Effector memory CD8-positive, alpha-beta T cell (primary cell): Measurements from ENCODE around the gene GSTT2B.
A peak's percentile ranks its signal among the peaks of the same experiment; 100 is the strongest.
"Not testable (repeated sequence)": the region's sequence is repeated elsewhere in the genome, so short reads cannot be mapped to it uniquely, and the experiment has no call there.

Source experiments
- ATAC-seq: fragments of 150-1000 bp; cut with Tn5 transposase; replicated peaks from 2 replicates; pipeline ENCODE4 v1.10.0; 2021; ENCODE audit warnings: mild to moderate bottlenecking, moderate library complexity
- DNase-seq, 3 experiments: peaks; one replicate each; pipeline ENCODE4 v3.0.0; 2021
- H3K27ac Mint-ChIP-seq, 2 donors: one replicate each; pipeline ENCODE4 v1.8.0; 2022; ENCODE audit warnings: mild to moderate bottlenecking in 2 of 2, mixed read lengths in 2 of 2, moderate library complexity in 2 of 2
- H3K27me3 Mint-ChIP-seq, 2 donors: one replicate each; pipeline ENCODE4 v1.8.0; 2022; ENCODE audit warnings: mixed read lengths in 2 of 2
- H3K36me3 Mint-ChIP-seq: one replicate; pipeline ENCODE4 v1.8.0; 2022; ENCODE audit warnings: mild to moderate bottlenecking, moderate library complexity, mixed read lengths; ENCODE audit not compliant: insufficient read depth
- H3K4me1 Mint-ChIP-seq, 2 donors: one replicate each; pipeline ENCODE4 v1.8.0; 2022; ENCODE audit warnings: low read depth in 2 of 2, mixed read lengths in 2 of 2
- H3K4me3 Mint-ChIP-seq, 2 donors: one replicate each; pipeline ENCODE4 v1.8.0; 2022; ENCODE audit warnings: mild to moderate bottlenecking in 2 of 2, mixed read lengths in 2 of 2, moderate library complexity in 2 of 2
- H3K9me3 Mint-ChIP-seq, 2 donors: one replicate each; pipeline ENCODE4 v1.8.0; 2022; ENCODE audit warnings: mixed read lengths in 2 of 2

Gene GSTT2B

GRCh38 chr22:23951383-23951782 lies 9.6 kb downstream of the GSTT2B start:
- not testable (repeated sequence) for H3K27ac Mint-ChIP-seq, DNase-seq, H3K4me3 Mint-ChIP-seq, H3K27me3 Mint-ChIP-seq, ATAC-seq, H3K36me3 Mint-ChIP-seq, H3K9me3 Mint-ChIP-seq, H3K4me1 Mint-ChIP-seq

DNA sequence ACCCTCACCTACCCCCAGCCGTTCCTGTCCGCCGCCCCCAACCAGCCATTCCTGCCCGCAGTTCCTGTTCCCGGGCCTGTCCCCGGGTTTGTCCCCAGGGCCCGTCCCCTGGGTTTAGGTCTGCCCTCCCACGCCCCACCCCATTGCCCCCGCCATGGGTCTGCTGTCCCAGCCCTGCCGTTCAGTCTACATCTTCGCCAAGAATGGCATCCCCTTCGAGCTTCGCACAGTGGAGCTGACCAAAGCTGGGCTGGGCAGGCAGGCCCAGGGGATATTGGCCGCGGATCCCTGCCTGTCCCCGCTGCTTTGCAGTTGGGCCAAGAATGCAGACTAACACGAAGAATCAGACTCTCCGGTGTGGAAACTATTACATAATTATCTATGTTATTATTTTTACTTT lies 11.2 kb downstream of the GSTT2B start:
- H3K27ac Mint-ChIP-seq, DNase-seq, H3K36me3 Mint-ChIP-seq, H3K4me1 Mint-ChIP-seq, H3K9me3 Mint-ChIP-seq, H3K4me3 Mint-ChIP-seq, ATAC-seq, H3K27me3 Mint-ChIP-seq: not testable (repeated sequence)

GRCh38 chr22:23947391-23947790 lies 13.6 kb downstream of the GSTT2B start:
- H3K4me3 Mint-ChIP-seq, H3K36me3 Mint-ChIP-seq, H3K27ac Mint-ChIP-seq, DNase-seq, H3K9me3 Mint-ChIP-seq, H3K4me1 Mint-ChIP-seq, ATAC-seq, H3K27me3 Mint-ChIP-seq: not testable (repeated sequence)

DNA sequence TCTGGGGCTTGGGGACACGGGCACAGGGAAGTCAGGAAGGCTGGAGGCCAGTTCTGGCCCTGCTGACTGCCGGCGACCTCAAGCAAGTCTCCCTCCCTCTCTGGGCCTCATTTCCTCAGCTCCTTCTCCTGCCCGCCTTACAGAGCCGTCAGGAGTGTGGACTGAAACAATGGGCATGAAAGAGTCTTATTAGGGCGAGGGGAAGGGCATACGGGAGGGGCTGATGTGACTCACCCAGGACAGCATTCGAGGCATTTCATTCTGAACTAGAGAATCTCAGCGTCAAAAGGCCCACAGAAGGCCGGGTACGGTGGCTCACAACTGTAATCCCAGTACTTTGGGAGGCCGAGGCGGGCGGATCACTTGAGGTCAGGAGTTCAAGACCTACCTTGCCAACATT lies 20.8 kb downstream of the GSTT2B start:
- DNase-seq, H3K9me3 Mint-ChIP-seq, ATAC-seq, H3K36me3 Mint-ChIP-seq, H3K4me1 Mint-ChIP-seq, H3K27ac Mint-ChIP-seq, H3K27me3 Mint-ChIP-seq, H3K4me3 Mint-ChIP-seq: not testable (repeated sequence)

- H3K4me3 Mint-ChIP-seq, result no peak overlapping the region
- H3K36me3 Mint-ChIP-seq, result no peaks in the 10 kb centered on the region
- DNase-seq (no peak), ATAC-seq (no peak)
- no peaks in the 10 kb centered on the region for H3K9me3 Mint-ChIP-seq
- H3K27ac Mint-ChIP-seq, result no peak overlapping the region
- H3K27me3 Mint-ChIP-seq, result peaks cover 0 to 7% of the 10 kb centered on the region in 2 donors
- no peaks in the 10 kb centered on the region for H3K4me1 Mint-ChIP-seq
Measured at GRCh38 chr22:23939017-23939357, 22.0 kb downstream of the GSTT2B start.

GRCh38 chr22:23938328-23939016 lies 22.5 kb downstream of the GSTT2B start:
- DNase-seq (no peak), ATAC-seq (no peak)
- no peaks in the 10 kb centered on the region for H3K9me3 Mint-ChIP-seq
- no peaks in the 10 kb centered on the region for H3K36me3 Mint-ChIP-seq
- H3K4me1 Mint-ChIP-seq, result no peaks in the 10 kb centered on the region
- no peak overlapping the region for H3K4me3 Mint-ChIP-seq
- no peak overlapping the region for H3K27ac Mint-ChIP-seq
- H3K27me3 Mint-ChIP-seq, result peaks cover 0 to 7% of the 10 kb centered on the region in 2 donors

- Mint-ChIP-seq H3K36me3 (no peaks in the 10 kb centered on the region), H3K9me3 (peaks cover 6 to 8% of the 10 kb centered on the region in 2 donors), H3K27ac (no peak overlapping the region), H3K4me1 (no peaks in the 10 kb centered on the region), H3K4me3 (no peak overlapping the region), H3K27me3 (peaks cover 0 to 45% of the 10 kb centered on the region in 2 donors)
- DNase-seq (no peak), ATAC-seq (no peak)
Measured at GRCh38 chr22:23926561-23926960, 34.4 kb downstream of the GSTT2B start.

DNA sequence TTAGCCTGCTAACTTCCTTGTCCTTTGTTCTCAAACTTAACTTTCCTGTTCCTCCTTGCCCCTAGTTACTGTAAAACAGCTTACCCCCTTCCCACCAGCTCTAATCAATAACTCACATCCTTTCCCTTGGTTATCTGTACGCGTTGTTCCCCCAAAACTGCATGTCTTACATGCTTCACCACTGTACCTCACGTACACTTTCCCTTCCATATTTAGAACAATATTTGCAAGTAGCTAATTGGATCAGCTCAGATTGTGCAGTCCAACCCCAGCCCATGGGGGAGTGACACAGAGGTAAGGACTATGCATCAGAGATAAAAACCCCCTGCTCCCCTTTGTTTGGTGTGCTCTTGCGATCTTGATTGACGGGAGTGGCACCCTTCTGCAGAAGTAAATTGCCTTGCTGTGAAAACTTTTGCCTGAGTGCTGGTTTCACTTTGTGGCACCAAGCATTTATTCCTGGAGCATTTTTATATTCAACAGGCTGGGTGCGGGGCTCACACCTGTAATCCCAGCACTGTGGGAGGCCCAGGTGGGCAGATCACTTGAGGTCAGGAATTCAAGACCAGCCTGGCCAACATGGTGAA lies 35.9 kb downstream of the GSTT2B start:
- DNase-seq (no peak), ATAC-seq (no peak)
- no peak overlapping the region for H3K27ac Mint-ChIP-seq
- H3K9me3 Mint-ChIP-seq, result peaks cover 4 to 8% of the 10 kb centered on the region in 2 donors
- peaks cover 0 to 35% of the 10 kb centered on the region in 2 donors for H3K27me3 Mint-ChIP-seq
- H3K4me3 Mint-ChIP-seq, result no peak overlapping the region
- no peaks in the 10 kb centered on the region for H3K36me3 Mint-ChIP-seq
- no peaks in the 10 kb centered on the region for H3K4me1 Mint-ChIP-seq

- Mint-ChIP-seq H3K9me3 (peaks cover 4 to 8% of the 10 kb centered on the region in 2 donors), H3K4me1 (no peaks in the 10 kb centered on the region), H3K36me3 (no peaks in the 10 kb centered on the region), H3K4me3 (no peak overlapping the region), H3K27ac (no peak overlapping the region), H3K27me3 (peaks cover 0 to 16% of the 10 kb centered on the region in 2 donors)
- no peak for DNase-seq
- no peak for ATAC-seq
Measured at GRCh38 chr22:23922921-23923320, 38.1 kb downstream of the GSTT2B start.

DNA sequence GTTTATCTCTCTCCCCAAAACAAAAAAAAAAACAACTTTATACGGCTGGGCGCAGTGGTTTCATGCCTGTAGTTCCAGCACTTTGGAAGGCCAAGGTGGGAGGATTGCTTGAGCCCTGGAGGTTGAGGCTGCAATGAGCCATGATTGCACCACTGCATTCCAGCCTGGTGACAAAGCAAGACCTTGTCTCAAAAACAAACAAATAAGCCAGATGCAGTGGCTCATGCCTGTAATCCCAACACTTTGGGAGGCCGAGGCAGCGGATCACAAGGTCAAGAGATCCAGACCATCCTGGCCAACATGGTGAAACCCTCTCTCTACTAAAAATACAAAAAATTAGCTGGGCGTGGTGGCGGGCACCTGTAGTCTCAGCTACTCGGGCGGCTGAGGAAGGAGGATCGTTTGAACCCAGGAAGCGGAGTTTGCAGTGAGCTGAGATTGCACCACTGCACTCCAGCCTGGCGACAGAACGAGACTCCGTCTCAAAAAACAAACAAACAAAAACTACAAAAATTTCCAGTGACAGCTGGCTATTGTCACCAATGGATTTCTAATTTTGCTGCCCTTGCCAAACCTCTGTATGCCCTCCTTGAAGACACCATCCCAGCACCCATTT lies 39.3 kb downstream of the GSTT2B start:
- not testable (repeated sequence) for H3K4me1 Mint-ChIP-seq, DNase-seq, H3K9me3 Mint-ChIP-seq, H3K4me3 Mint-ChIP-seq, ATAC-seq, H3K27me3 Mint-ChIP-seq, H3K36me3 Mint-ChIP-seq, H3K27ac Mint-ChIP-seq

GRCh38 chr22:23920267-23920611 lies 40.8 kb downstream of the GSTT2B start:
- H3K27ac Mint-ChIP-seq, H3K27me3 Mint-ChIP-seq, DNase-seq, H3K9me3 Mint-ChIP-seq, H3K4me3 Mint-ChIP-seq, H3K36me3 Mint-ChIP-seq, ATAC-seq, H3K4me1 Mint-ChIP-seq: not testable (repeated sequence)

- peaks cover 5% of the 10 kb centered on the region for H3K36me3 Mint-ChIP-seq
- peaks cover 8 to 18% of the 10 kb centered on the region in 2 donors for H3K4me1 Mint-ChIP-seq
- H3K4me3 Mint-ChIP-seq, result no peak overlapping the region
- H3K27ac Mint-ChIP-seq, result peak overlapping the region in 1 of 2 donors; percentile 76
- DNase-seq, result no peak
- ATAC-seq, result no peak
- no peaks in the 10 kb centered on the region for H3K9me3 Mint-ChIP-seq
- no peaks in the 10 kb centered on the region for H3K27me3 Mint-ChIP-seq
Measured at GRCh38 chr22:23915290-23915689, 45.7 kb downstream of the GSTT2B start.

DNA sequence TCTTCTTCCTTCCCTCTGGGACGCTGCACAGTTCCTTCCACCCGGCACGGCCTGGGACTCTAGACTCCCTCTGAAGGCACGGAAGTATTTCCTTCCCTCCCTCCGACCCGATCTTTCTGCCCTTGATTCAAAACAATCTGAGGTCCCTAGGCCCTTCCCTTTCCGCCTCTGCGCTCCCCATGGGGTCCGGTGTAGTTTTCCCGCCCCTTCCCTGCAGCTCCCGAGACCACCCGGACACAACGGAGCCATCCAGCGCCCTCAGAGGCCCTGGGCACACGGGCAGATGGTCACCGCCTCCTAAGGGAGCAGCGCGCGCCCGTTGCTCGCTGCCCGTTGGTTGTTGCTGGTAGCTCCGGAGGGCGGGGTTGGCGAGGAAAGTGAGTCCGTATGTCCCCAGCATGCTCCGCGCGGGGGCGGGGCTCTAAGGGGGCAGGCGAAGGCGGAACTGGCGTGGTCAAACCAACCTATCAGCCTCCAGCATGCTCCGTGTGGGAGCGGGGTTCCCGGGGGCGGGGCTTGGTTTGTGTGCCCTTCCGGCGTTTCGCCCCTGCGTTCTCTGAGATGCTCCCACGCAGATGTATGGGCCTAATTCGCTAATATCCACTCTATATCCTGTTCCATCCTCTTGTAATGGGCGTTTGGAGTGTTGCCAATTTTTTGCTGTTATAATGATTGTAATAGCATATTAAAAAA lies 47.2 kb downstream of the GSTT2B start:
- peaks cover 5% of the 10 kb centered on the region for H3K36me3 Mint-ChIP-seq
- no peaks in the 10 kb centered on the region for H3K9me3 Mint-ChIP-seq

GRCh38 chr22:23913306-23913660 lies 47.7 kb downstream of the GSTT2B start:
- DNase-seq, result no peak
- Mint-ChIP-seq H3K27me3 (peaks cover 0 to 6% of the 10 kb centered on the region in 2 donors), H3K36me3 (peaks cover 9% of the 10 kb centered on the region), H3K4me1 (peaks cover 8 to 18% of the 10 kb centered on the region in 2 donors), H3K9me3 (no peaks in the 10 kb centered on the region), H3K27ac (peak overlapping the region; percentile 76 to 94), H3K4me3 (peak overlapping the region; percentile 86 to 92)
- no peak for ATAC-seq

More for the DNA sequence above, 47.2 kb downstream of the GSTT2B start:
- peak; percentile 92 to 97 (median 97) for DNase-seq
- Mint-ChIP-seq H3K4me1 (peaks cover 8 to 18% of the 10 kb centered on the region in 2 donors), H3K27ac (peak overlapping the region; percentile 76 to 94), H3K4me3 (peak overlapping the region; percentile 86 to 92), H3K27me3 (peaks cover 0 to 1% of the 10 kb centered on the region in 2 donors)
- peak; percentile 99 for ATAC-seq
